ENCODE measurements around the gene IL12A. TPM values are rescaled to one million over a fixed set of nuclear protein-coding genes. Genes with fewer than 3 reads are reported as not detected.

IL12A gene
- polyA plus RNA-seq, 1 donor from 2014 or later: not detected

GRCh38 chr3:160003520-160004128 lies 15.0 kb downstream of the IL12A start:
- Histone ChIP-seq H3K79me2 (replicated peaks; ENCODE audit: insufficient read depth, low read length) (no peaks in the 10 kb centered on the region), H3K36me3 (ENCODE audit: insufficient read depth, low read length) (no peaks in the 10 kb centered on the region), H2AFZ (ENCODE audit: low read depth, low read length) (no peak overlapping the region), H3K27ac (ENCODE audit: low read length) (no peak overlapping the region), H3K9me2 (ENCODE audit: insufficient read depth, low read length) (no peaks in the 10 kb centered on the region), H3K4me3 (ENCODE audit: low read length) (no peak overlapping the region), H3K9ac (ENCODE audit: low read length) (no peak overlapping the region), H4K20me1 (ENCODE audit: insufficient read depth) (no peaks in the 10 kb centered on the region), H3K9me3 (ENCODE audit: low read length) (no peaks in the 10 kb centered on the region), H3K27me3 (ENCODE audit: insufficient read depth, low read depth, low read length) (no peaks in the 10 kb centered on the region), H3F3A (ENCODE audit: insufficient read depth, low read length, poor library complexity, severe bottlenecking) (no peaks in the 10 kb centered on the region), H3K4me2 (ENCODE audit: low read length) (no peak overlapping the region)
- TF ChIP-seq POLR2AphosphoS5 (IDR thresholded peaks at IDR 0.05) (no peak), RAD21 (conservative IDR thresholded peaks at IDR 0.05) (no peak), TAF1 (IDR thresholded peaks at IDR 0.05; ENCODE audit: low read depth) (no peak), EP300 (conservative IDR thresholded peaks at IDR 0.05; ENCODE audit: poor library complexity, severe bottlenecking) (no peak), SMC3 (conservative IDR thresholded peaks at IDR 0.05; ENCODE audit: poor library complexity) (no peak)
- TF ChIP-seq, protein P1, sequence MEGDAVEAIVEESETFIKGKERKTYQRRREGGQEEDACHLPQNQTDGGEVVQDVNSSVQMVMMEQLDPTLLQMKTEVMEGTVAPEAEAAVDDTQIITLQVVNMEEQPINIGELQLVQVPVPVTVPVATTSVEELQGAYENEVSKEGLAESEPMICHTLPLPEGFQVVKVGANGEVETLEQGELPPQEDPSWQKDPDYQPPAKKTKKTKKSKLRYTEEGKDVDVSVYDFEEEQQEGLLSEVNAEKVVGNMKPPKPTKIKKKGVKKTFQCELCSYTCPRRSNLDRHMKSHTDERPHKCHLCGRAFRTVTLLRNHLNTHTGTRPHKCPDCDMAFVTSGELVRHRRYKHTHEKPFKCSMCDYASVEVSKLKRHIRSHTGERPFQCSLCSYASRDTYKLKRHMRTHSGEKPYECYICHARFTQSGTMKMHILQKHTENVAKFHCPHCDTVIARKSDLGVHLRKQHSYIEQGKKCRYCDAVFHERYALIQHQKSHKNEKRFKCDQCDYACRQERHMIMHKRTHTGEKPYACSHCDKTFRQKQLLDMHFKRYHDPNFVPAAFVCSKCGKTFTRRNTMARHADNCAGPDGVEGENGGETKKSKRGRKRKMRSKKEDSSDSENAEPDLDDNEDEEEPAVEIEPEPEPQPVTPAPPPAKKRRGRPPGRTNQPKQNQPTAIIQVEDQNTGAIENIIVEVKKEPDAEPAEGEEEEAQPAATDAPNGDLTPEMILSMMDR (IDR thresholded peaks at IDR 0.05; ENCODE audit: poor library complexity, severe bottlenecking): no peak

DNA sequence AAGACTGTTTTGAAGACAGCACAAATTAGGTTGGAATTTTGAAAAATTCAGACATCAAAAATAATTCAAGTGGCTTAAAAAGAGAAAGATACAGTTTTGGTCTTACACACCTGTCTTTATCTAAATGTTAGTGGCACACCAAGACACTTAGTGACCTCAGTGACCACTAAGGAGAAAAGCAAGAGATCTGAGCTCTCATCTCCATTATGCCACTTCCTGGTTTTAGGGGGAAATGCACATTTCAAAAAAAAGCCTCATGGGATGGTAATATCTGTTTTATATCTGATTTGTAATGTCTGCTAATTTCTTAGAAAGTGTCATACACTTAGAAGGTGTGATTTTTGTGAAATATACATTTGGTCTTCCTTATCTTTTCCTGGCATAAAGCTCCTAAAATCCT lies 16.4 kb downstream of the IL12A start:
- Histone ChIP-seq H3F3A (ENCODE audit: insufficient read depth, low read length, poor library complexity, severe bottlenecking) (no peaks in the 10 kb centered on the region), H3K4me3 (ENCODE audit: low read length) (no peak overlapping the region), H3K36me3 (ENCODE audit: insufficient read depth, low read length) (no peaks in the 10 kb centered on the region), H3K9ac (ENCODE audit: low read length) (no peak overlapping the region), H3K27me3 (ENCODE audit: insufficient read depth, low read depth, low read length) (no peaks in the 10 kb centered on the region), H4K20me1 (ENCODE audit: insufficient read depth) (no peaks in the 10 kb centered on the region), H3K79me2 (replicated peaks; ENCODE audit: insufficient read depth, low read length) (no peaks in the 10 kb centered on the region), H3K9me2 (ENCODE audit: insufficient read depth, low read length) (no peaks in the 10 kb centered on the region), H2AFZ (ENCODE audit: low read depth, low read length) (no peak overlapping the region), H3K27ac (ENCODE audit: low read length) (no peak overlapping the region), H3K4me2 (ENCODE audit: low read length) (no peak overlapping the region), H3K9me3 (ENCODE audit: low read length) (no peaks in the 10 kb centered on the region)
- TF ChIP-seq, protein P1 (IDR thresholded peaks at IDR 0.05; ENCODE audit: poor library complexity, severe bottlenecking): no peak
- TF ChIP-seq EZH2 (IDR thresholded peaks at IDR 0.05; ENCODE audit: borderline replicate concordance, insufficient read depth, low read length, poor library complexity, severe bottlenecking): no peak
- no peak for TF ChIP-seq POLR2AphosphoS5 (IDR thresholded peaks at IDR 0.05)
- no peak for TF ChIP-seq REST (IDR thresholded peaks at IDR 0.05; ENCODE audit: borderline replicate concordance)
- TF ChIP-seq SMC3 (conservative IDR thresholded peaks at IDR 0.05; ENCODE audit: poor library complexity): no peak
- TF ChIP-seq MXI1 (conservative IDR thresholded peaks at IDR 0.05; ENCODE audit: poor library complexity, severe bottlenecking): no peak
- TF ChIP-seq TAF1 (IDR thresholded peaks at IDR 0.05; ENCODE audit: low read depth): no peak
- TF ChIP-seq RAD21 (conservative IDR thresholded peaks at IDR 0.05): no peak
- no peak for TF ChIP-seq EP300 (conservative IDR thresholded peaks at IDR 0.05; ENCODE audit: poor library complexity, severe bottlenecking)

Data from neural cell (in vitro differentiated cells).